Uterus (tissue), 2 donors: ENCODE measurements around the gene NUCKS1.

Source experiments
- POLR2A ChIP-seq, 2 donors: fragments of 450-650 bp; IDR thresholded peaks; one replicate each; pipeline ENCODE4 v1.6.1; 2016; ENCODE audit warnings: antibody characterized with exemption in 2 of 2, mild to moderate bottlenecking in 1 of 2, moderate library complexity in 1 of 2
- TF ChIP-seq, protein P1 (sequence below), 4 experiments: fragments of 200-600 bp in 2 of 4; fragments of 450-650 bp in 2 of 4; sonication (generic) in 2 of 4; IDR thresholded peaks; one replicate each; pipeline ENCODE4 v1.5.1; 2016 to 2019; ENCODE audit warnings: antibody characterized with exemption in 4 of 4, mild to moderate bottlenecking in 2 of 4, moderate library complexity in 1 of 4

DNA sequence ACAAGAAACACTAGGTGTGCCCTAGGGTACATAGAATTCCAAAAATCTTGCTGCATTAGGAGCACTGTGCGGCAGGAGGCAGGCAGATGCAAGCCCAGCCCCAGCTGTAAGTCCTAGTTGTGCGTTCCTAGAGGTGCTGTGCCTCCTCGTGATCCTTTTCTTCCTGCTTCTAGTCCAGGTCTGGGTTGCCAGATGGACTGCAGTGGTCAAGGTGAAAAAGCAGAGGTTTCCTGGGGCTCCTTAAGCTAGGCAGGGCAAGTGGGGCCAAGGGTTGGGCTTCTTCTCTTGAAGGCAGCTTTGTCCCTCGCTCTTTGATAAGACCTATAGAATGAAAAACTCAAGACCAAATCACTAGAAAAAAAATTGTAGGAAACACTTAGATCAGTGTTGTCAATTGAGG lies 48.1 kb downstream of the NUCKS1 start:
- no peak for TF ChIP-seq POLR2A (IDR thresholded peaks at IDR 0.05)
- TF ChIP-seq, protein P1, sequence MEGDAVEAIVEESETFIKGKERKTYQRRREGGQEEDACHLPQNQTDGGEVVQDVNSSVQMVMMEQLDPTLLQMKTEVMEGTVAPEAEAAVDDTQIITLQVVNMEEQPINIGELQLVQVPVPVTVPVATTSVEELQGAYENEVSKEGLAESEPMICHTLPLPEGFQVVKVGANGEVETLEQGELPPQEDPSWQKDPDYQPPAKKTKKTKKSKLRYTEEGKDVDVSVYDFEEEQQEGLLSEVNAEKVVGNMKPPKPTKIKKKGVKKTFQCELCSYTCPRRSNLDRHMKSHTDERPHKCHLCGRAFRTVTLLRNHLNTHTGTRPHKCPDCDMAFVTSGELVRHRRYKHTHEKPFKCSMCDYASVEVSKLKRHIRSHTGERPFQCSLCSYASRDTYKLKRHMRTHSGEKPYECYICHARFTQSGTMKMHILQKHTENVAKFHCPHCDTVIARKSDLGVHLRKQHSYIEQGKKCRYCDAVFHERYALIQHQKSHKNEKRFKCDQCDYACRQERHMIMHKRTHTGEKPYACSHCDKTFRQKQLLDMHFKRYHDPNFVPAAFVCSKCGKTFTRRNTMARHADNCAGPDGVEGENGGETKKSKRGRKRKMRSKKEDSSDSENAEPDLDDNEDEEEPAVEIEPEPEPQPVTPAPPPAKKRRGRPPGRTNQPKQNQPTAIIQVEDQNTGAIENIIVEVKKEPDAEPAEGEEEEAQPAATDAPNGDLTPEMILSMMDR (IDR thresholded peaks at IDR 0.05), result no peak
